Stimulated activated CD8-positive, alpha-beta memory T cell treated with anti-CD3 and anti-CD28 coated beads, Interleukin-15, amount 100 ng/mL, for 1 hour (primary cell): ENCODE measurements around the gene HYDIN.
"Not testable (repeated sequence)": the region's sequence is repeated elsewhere in the genome, so short reads cannot be mapped to it uniquely, and the experiment has no call there.

Source experiments
- DNase-seq: peaks from one replicate; pipeline ENCODE4 v3.0.0-alpha.2; 2020; ENCODE audit warnings: low read depth

Gene HYDIN

GRCh38 chr16:71225145-71225544 lies 5.4 kb downstream of the HYDIN start:
- DNase-seq = no peak

GRCh38 chr16:71218306-71218963 lies 12.1 kb downstream of the HYDIN start:
- no peak for DNase-seq

- DNase-seq = no peak
Measured at GRCh38 chr16:71217506-71217905, 13.0 kb downstream of the HYDIN start.

- no peak for DNase-seq
Measured at GRCh38 chr16:71216714-71217113, 13.8 kb downstream of the HYDIN start.

- DNase-seq = no peak
Measured at GRCh38 chr16:71214746-71215381, 15.7 kb downstream of the HYDIN start.

GRCh38 chr16:71205482-71206131 lies 24.9 kb downstream of the HYDIN start:
- DNase-seq = no peak

GRCh38 chr16:71203631-71204030 lies 26.9 kb downstream of the HYDIN start:
- no peak for DNase-seq

GRCh38 chr16:71201556-71201955 lies 29.0 kb downstream of the HYDIN start:
- DNase-seq = no peak

- no peak for DNase-seq
Measured at GRCh38 chr16:71201054-71201453, 29.5 kb downstream of the HYDIN start.

- no peak for DNase-seq
Measured at GRCh38 chr16:71198408-71198807, 32.1 kb downstream of the HYDIN start.

- no peak for DNase-seq
Measured at GRCh38 chr16:71192387-71192786, 38.1 kb downstream of the HYDIN start.

GRCh38 chr16:71188956-71189712 lies 41.4 kb downstream of the HYDIN start:
- no peak for DNase-seq

- no peak for DNase-seq
Measured at GRCh38 chr16:71185347-71185746, 45.2 kb downstream of the HYDIN start.

- no peak for DNase-seq
Measured at GRCh38 chr16:71179569-71179968, 51.0 kb downstream of the HYDIN start.

GRCh38 chr16:71172481-71173207 lies 57.9 kb downstream of the HYDIN start:
- no peak for DNase-seq

GRCh38 chr16:71161007-71161406 lies 69.5 kb downstream of the HYDIN start:
- DNase-seq = not testable (repeated sequence)

- not testable (repeated sequence) for DNase-seq
Measured at GRCh38 chr16:71157278-71157677, 73.2 kb downstream of the HYDIN start.

- not testable (repeated sequence) for DNase-seq
Measured at GRCh38 chr16:71153329-71153728, 77.2 kb downstream of the HYDIN start.

GRCh38 chr16:71151654-71152053 lies 78.9 kb downstream of the HYDIN start:
- DNase-seq = not testable (repeated sequence)

- not testable (repeated sequence) for DNase-seq
Measured at GRCh38 chr16:71143246-71143645, 87.3 kb downstream of the HYDIN start.

- DNase-seq = not testable (repeated sequence)
Measured at GRCh38 chr16:71110565-71110964, 120.0 kb downstream of the HYDIN start.

GRCh38 chr16:71109656-71110208 lies 120.8 kb downstream of the HYDIN start:
- not testable (repeated sequence) for DNase-seq
